ENCODE data around the gene NEMF. TPM values are rescaled to one million over a fixed set of nuclear protein-coding genes. Genes with fewer than 3 reads are reported as not detected.
A peak's percentile ranks its signal among the peaks of the same experiment; 100 is the strongest.
"Not testable (repeated sequence)": the region's sequence is repeated elsewhere in the genome, so short reads cannot be mapped to it uniquely, and the experiment has no call there.

NEMF gene
- total RNA-seq, 5 donors from 2014 or later (not counting 1 experiment from before 2014, with no cell fraction given): 73.0 to 106 (median 88.8) TPM

DNA sequence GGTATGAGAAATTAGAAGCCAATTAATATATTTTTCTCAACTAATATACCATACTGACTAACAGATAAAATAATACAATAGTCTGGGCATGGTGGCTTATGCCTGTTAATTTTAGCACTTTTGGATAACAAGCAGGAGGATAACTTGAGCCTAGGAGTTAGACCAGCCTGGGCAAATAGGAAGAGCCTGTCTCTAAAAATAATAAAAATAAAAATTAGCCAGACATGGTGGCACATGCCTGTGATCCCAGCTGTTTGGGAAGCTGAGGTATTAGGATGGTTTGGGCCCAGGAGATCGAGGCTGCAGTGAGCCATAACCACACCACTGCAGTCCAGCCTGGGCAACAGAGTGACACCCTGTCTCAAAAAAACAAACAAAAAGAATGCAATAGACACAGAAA, 60.0 kb downstream of the NEMF start:
- H3K36me3 ChIP-seq (ENCODE audit: control insufficient read depth in 2 of 2, extremely low read depth in 1 of 2, insufficient read depth in 1 of 2, low read length in 1 of 2): peaks cover 12 to 76% of the 10 kb centered on the region in 2 donors
- H3K27me3 ChIP-seq (replicated peaks in 1 of 2; ENCODE audit: control insufficient read depth in 2 of 2, extremely low read depth in 1 of 2, insufficient read depth in 2 of 2, low read length in 1 of 2): no peaks in the 10 kb centered on the region
- WGBS (ENCODE audit: insufficient coverage): no CpG with 5 or more reads among the region's 1 CpG
- ChIA-PET POLR2A (no interaction called here), CTCF (interaction anchor here (0.7 kb wide), 2 partner anchors 8 to 194 kb away, joined by 3 to 4 read pairs; no protein-coding TSS in a partner anchor)
- H3K27me3 Mint-ChIP-seq: no peaks in the 10 kb centered on the region
- H3K36me3 Mint-ChIP-seq: peaks cover 43% of the 10 kb centered on the region
- no peaks in the 10 kb centered on the region for H3K4me1 ChIP-seq (ENCODE audit: control insufficient read depth in 1 of 2, extremely low read depth in 1 of 2, insufficient read depth in 2 of 2, low read length in 2 of 2)
- no peaks in the 10 kb centered on the region for H3K9me3 Mint-ChIP-seq
- no peak overlapping the region for H3K27ac ChIP-seq (ENCODE audit: low read length)
- no peak overlapping the region for H3K27ac Mint-ChIP-seq
- H3K4me3 ChIP-seq (ENCODE audit: control insufficient read depth in 1 of 2, extremely low read depth in 1 of 2, low read length in 1 of 2): no peak overlapping the region
- no peaks in the 10 kb centered on the region for H3K4me1 Mint-ChIP-seq
- DNase-seq (no peak), ATAC-seq (replicated peaks in 1 of 4) (no peak)
- H3K9me3 ChIP-seq: no peaks in the 10 kb centered on the region
- H3K4me3 Mint-ChIP-seq: no peak overlapping the region

DNA sequence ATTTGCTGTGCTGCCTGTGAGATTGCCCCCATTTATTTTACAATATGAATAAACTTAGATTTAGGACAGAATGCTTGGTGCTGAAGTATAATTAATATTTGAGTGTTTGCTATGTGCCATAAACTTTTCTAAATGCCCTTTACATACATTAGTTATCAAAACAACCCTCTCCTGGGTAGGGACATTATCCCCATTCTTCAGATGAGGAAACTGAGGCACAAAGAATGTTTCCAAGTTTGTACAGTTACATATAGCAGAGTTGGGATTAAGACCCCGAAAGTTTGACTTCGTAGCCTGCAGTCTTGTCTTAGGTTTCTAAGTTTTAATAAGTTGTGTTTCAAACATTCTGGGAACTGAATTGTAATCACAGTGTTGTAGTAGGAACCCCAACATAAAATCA, 66.3 kb downstream of the NEMF start:
- H3K27ac ChIP-seq (ENCODE audit: low read length): no peak overlapping the region
- H3K9me3 ChIP-seq: no peaks in the 10 kb centered on the region
- no peak overlapping the region for H3K27ac Mint-ChIP-seq
- H3K27me3 ChIP-seq (replicated peaks in 1 of 2; ENCODE audit: control insufficient read depth in 2 of 2, extremely low read depth in 1 of 2, insufficient read depth in 2 of 2, low read length in 1 of 2): no peaks in the 10 kb centered on the region
- peaks cover 52% of the 10 kb centered on the region for H3K36me3 Mint-ChIP-seq
- no CpG with 5 or more reads among the region's 2 CpGs for WGBS (ENCODE audit: insufficient coverage)
- ATAC-seq (replicated peaks in 1 of 4) (no peak), DNase-seq (no peak)
- ChIA-PET CTCF (no interaction called here), POLR2A (no interaction called here)
- H3K36me3 ChIP-seq (ENCODE audit: control insufficient read depth in 2 of 2, extremely low read depth in 1 of 2, insufficient read depth in 1 of 2, low read length in 1 of 2): peaks cover 26 to 85% of the 10 kb centered on the region in 2 donors
- H3K4me3 Mint-ChIP-seq: no peak overlapping the region
- peaks cover 0 to 6% (median 2%) of the 10 kb centered on the region in 3 donors for H3K4me1 Mint-ChIP-seq
- no peaks in the 10 kb centered on the region for H3K9me3 Mint-ChIP-seq
- no peak overlapping the region for H3K4me3 ChIP-seq (ENCODE audit: control insufficient read depth in 1 of 2, extremely low read depth in 1 of 2, low read length in 1 of 2)
- no peaks in the 10 kb centered on the region for H3K4me1 ChIP-seq (ENCODE audit: control insufficient read depth in 1 of 2, extremely low read depth in 1 of 2, insufficient read depth in 2 of 2, low read length in 2 of 2)
- H3K27me3 Mint-ChIP-seq: no peaks in the 10 kb centered on the region

- peaks cover 0 to 11% (median 2%) of the 10 kb centered on the region in 3 donors for H3K4me1 Mint-ChIP-seq
- no peaks in the 10 kb centered on the region for H3K27me3 ChIP-seq (replicated peaks in 1 of 2; ENCODE audit: control insufficient read depth in 2 of 2, extremely low read depth in 1 of 2, insufficient read depth in 2 of 2, low read length in 1 of 2)
- no peaks in the 10 kb centered on the region for H3K27me3 Mint-ChIP-seq
- peaks cover 15 to 85% of the 10 kb centered on the region in 2 donors for H3K36me3 ChIP-seq (ENCODE audit: control insufficient read depth in 2 of 2, extremely low read depth in 1 of 2, insufficient read depth in 1 of 2, low read length in 1 of 2)
- H3K4me3 Mint-ChIP-seq: no peak overlapping the region
- no peaks in the 10 kb centered on the region for H3K4me1 ChIP-seq (ENCODE audit: control insufficient read depth in 1 of 2, extremely low read depth in 1 of 2, insufficient read depth in 2 of 2, low read length in 2 of 2)
- DNase-seq: no peak
- peak overlapping the region in 1 of 2 donors; percentile 16 for H3K27ac Mint-ChIP-seq
- CTCF ChIA-PET: interaction anchor here in 1 of 2 donors (0.8 to 1.4 kb wide), 2 partner anchors 46 to 71 kb away, joined by 3 to 4 read pairs; no protein-coding TSS in a partner anchor
- no peak overlapping the region for H3K27ac ChIP-seq (ENCODE audit: low read length)
- no peak for ATAC-seq (replicated peaks in 1 of 4)
- H3K9me3 Mint-ChIP-seq: no peaks in the 10 kb centered on the region
- no CpG with 5 or more reads among the region's 3 CpGs for WGBS (ENCODE audit: insufficient coverage)
- H3K36me3 Mint-ChIP-seq: peaks cover 55% of the 10 kb centered on the region
- POLR2A ChIA-PET: interaction anchor here (0.5 to 1.6 kb wide), 3 partner anchors 11 to 79 kb away, joined by 4 to 6 read pairs (median 5); partner anchors contain the start of gene KLHDC2 (in 1 of the 2)
- no peaks in the 10 kb centered on the region for H3K9me3 ChIP-seq
- H3K4me3 ChIP-seq (ENCODE audit: control insufficient read depth in 1 of 2, extremely low read depth in 1 of 2, low read length in 1 of 2): no peak overlapping the region
Measured at GRCh38 chr14:49783394-49784014, 69.1 kb downstream of the NEMF start.

- Mint-ChIP-seq H3K36me3 (peaks cover 51% of the 10 kb centered on the region), H3K4me1 (peaks cover 2 to 11% (median 3%) of the 10 kb centered on the region in 3 donors), H3K27ac (peak overlapping the region in 1 of 2 donors; percentile 66)
- not testable (repeated sequence) for H3K27me3 ChIP-seq (replicated peaks in 1 of 2; ENCODE audit: control insufficient read depth in 2 of 2, extremely low read depth in 1 of 2, insufficient read depth in 2 of 2, low read length in 1 of 2); H3K9me3 Mint-ChIP-seq; H3K9me3 ChIP-seq; H3K27me3 Mint-ChIP-seq; H3K27ac ChIP-seq (ENCODE audit: low read length); DNase-seq; ATAC-seq (replicated peaks in 1 of 4); H3K4me3 ChIP-seq (ENCODE audit: control insufficient read depth in 1 of 2, extremely low read depth in 1 of 2, low read length in 1 of 2); H3K4me1 ChIP-seq (ENCODE audit: control insufficient read depth in 1 of 2, extremely low read depth in 1 of 2, insufficient read depth in 2 of 2, low read length in 2 of 2); H3K4me3 Mint-ChIP-seq
- POLR2A ChIA-PET: interaction anchor here (0.6 to 1.8 kb wide), 4 partner anchors 9 to 461 kb away, joined by 4 to 10 read pairs (median 6); no protein-coding TSS in a partner anchor
- H3K36me3 ChIP-seq (ENCODE audit: control insufficient read depth in 2 of 2, extremely low read depth in 1 of 2, insufficient read depth in 1 of 2, low read length in 1 of 2): peaks cover 12 to 82% of the 10 kb centered on the region in 2 donors
- WGBS (ENCODE audit: insufficient coverage): 100% methylated on average over 4 of the region's 7 CpGs
- CTCF ChIA-PET: interaction anchor here (0.6 to 0.7 kb wide), 3 partner anchors 15 to 38 kb away, joined by 3 to 4 read pairs (median 4); no protein-coding TSS in a partner anchor
Measured at GRCh38 chr14:49781040-49781439, 71.5 kb downstream of the NEMF start.

GRCh38 chr14:49778421-49778820, 74.2 kb downstream of the NEMF start:
- Mint-ChIP-seq H3K4me3 (no peak overlapping the region), H3K9me3 (no peaks in the 10 kb centered on the region), H3K27ac (no peak overlapping the region), H3K4me1 (peaks cover 15 to 21% (median 18%) of the 10 kb centered on the region in 3 donors), H3K36me3 (peaks cover 49% of the 10 kb centered on the region), H3K27me3 (no peaks in the 10 kb centered on the region)
- no peaks in the 10 kb centered on the region for H3K27me3 ChIP-seq (replicated peaks in 1 of 2; ENCODE audit: control insufficient read depth in 2 of 2, extremely low read depth in 1 of 2, insufficient read depth in 2 of 2, low read length in 1 of 2)
- DNase-seq (no peak), ATAC-seq (replicated peaks in 1 of 4) (no peak)
- no peaks in the 10 kb centered on the region for H3K4me1 ChIP-seq (ENCODE audit: control insufficient read depth in 1 of 2, extremely low read depth in 1 of 2, insufficient read depth in 2 of 2, low read length in 2 of 2)
- ChIA-PET POLR2A (no interaction called here), CTCF (no interaction called here)
- no peaks in the 10 kb centered on the region for H3K9me3 ChIP-seq
- H3K36me3 ChIP-seq (ENCODE audit: control insufficient read depth in 2 of 2, extremely low read depth in 1 of 2, insufficient read depth in 1 of 2, low read length in 1 of 2): peaks cover 21 to 83% of the 10 kb centered on the region in 2 donors
- no peak overlapping the region for H3K4me3 ChIP-seq (ENCODE audit: control insufficient read depth in 1 of 2, extremely low read depth in 1 of 2, low read length in 1 of 2)
- WGBS (ENCODE audit: insufficient coverage): no CpG with 5 or more reads among the region's 2 CpGs
- no peak overlapping the region for H3K27ac ChIP-seq (ENCODE audit: low read length)

GRCh38 chr14:49774106-49774505, 78.5 kb downstream of the NEMF start:
- peaks cover 3 to 20% of the 10 kb centered on the region in 2 experiments for H3K4me1 ChIP-seq (ENCODE audit: control insufficient read depth in 1 of 2, extremely low read depth in 1 of 2, insufficient read depth in 2 of 2, low read length in 2 of 2)
- peaks cover 31% of the 10 kb centered on the region for H3K36me3 Mint-ChIP-seq
- no peak overlapping the region for H3K4me3 ChIP-seq (ENCODE audit: control insufficient read depth in 1 of 2, extremely low read depth in 1 of 2, low read length in 1 of 2)
- H3K4me1 Mint-ChIP-seq: peaks cover 39 to 41% (median 40%) of the 10 kb centered on the region in 3 donors
- H3K27ac ChIP-seq (ENCODE audit: low read length): no peak overlapping the region
- H3K9me3 ChIP-seq: no peaks in the 10 kb centered on the region
- WGBS (ENCODE audit: insufficient coverage): no CpG with 5 or more reads among the region's 1 CpG
- peak overlapping the region; percentile 47 to 76 for H3K27ac Mint-ChIP-seq
- no peaks in the 10 kb centered on the region for H3K27me3 ChIP-seq (replicated peaks in 1 of 2; ENCODE audit: control insufficient read depth in 2 of 2, extremely low read depth in 1 of 2, insufficient read depth in 2 of 2, low read length in 1 of 2)
- ATAC-seq (replicated peaks in 1 of 4): no peak
- CTCF ChIA-PET: no interaction called here
- H3K36me3 ChIP-seq (ENCODE audit: control insufficient read depth in 2 of 2, extremely low read depth in 1 of 2, insufficient read depth in 1 of 2, low read length in 1 of 2): peaks cover 8 to 50% of the 10 kb centered on the region in 2 donors
- H3K27me3 Mint-ChIP-seq: no peaks in the 10 kb centered on the region
- H3K9me3 Mint-ChIP-seq: no peaks in the 10 kb centered on the region
- H3K4me3 Mint-ChIP-seq: no peak overlapping the region
- DNase-seq: no peak
- POLR2A ChIA-PET: interaction anchor here in 1 of 2 donors (0.7 kb wide), 1 partner anchor 146 kb away, joined by 5 read pairs; no protein-coding TSS in a partner anchor

Data from T-cell (primary cell).